Colonic mucosa (tissue), 4 donors: Measurements from ENCODE around the gene ASIC3. TPM values are rescaled to one million over a fixed set of nuclear protein-coding genes. Genes with fewer than 3 reads are reported as not detected.
A peak's percentile ranks its signal among the peaks of the same experiment; 100 is the strongest.

ENCODE experiments used
- DNase-seq: peaks from one replicate; pipeline ENCODE4 v3.0.0-alpha.2; 2020
- H3K27ac ChIP-seq: fragments of 200-600 bp; one replicate; pipeline ENCODE4 v1.8.0; 2021
- H3K27me3 ChIP-seq: fragments of 200-600 bp; one replicate; pipeline ENCODE4 v1.8.0; 2021
- H3K36me3 ChIP-seq: fragments of 200-600 bp; one replicate; pipeline ENCODE4 v1.8.0; 2021
- H3K4me1 ChIP-seq: fragments of 200-600 bp; one replicate; pipeline ENCODE4 v1.8.0; 2021; ENCODE audit warnings: mild to moderate bottlenecking
- H3K4me3 ChIP-seq: fragments of 200-600 bp; one replicate; pipeline ENCODE4 v1.8.0; 2021
- H3K9ac ChIP-seq, 2 donors: one replicate each; pipeline ENCODE4 v1.7.0; 2013; ENCODE audit warnings: control low read depth in 2 of 2, low read depth in 2 of 2, low read length in 2 of 2
- H3K9me3 ChIP-seq: fragments of 200-600 bp; one replicate; pipeline ENCODE4 v1.8.0; 2021
- intact Hi-C: fragments of 100-400 bp; cut with DNase I; formaldehyde crosslinking; loops from one replicate; pipeline ENCODE4 v1.14.1; 2022
- total RNA-seq, 2 donors: library from RNA; stranded (reverse); fragmentation: NEBNext Ultra II Directional in 1 of 2; extraction: Animal tissue kit (Norgen Biotek cat#: 25700) in 1 of 2; gene quantifications; one replicate each; pipeline ENCODE4 v1.2.1, GENCODE V29; 2021
- TF ChIP-seq, protein P1 (sequence below): fragments of 200-600 bp; IDR thresholded peaks from one replicate; pipeline ENCODE4 v1.8.0; 2022; ENCODE audit warnings: antibody characterized with exemption, mild to moderate bottlenecking
- donor health status: healthy.
- donor health status: DM: no; HTN: no; CAD: no.
- donor health status: DM: no; HTN: no; CAD: no.

ASIC3 gene
- total RNA-seq, 2 donors from 2014 or later = 1.0 to 2.2 TPM

DNA sequence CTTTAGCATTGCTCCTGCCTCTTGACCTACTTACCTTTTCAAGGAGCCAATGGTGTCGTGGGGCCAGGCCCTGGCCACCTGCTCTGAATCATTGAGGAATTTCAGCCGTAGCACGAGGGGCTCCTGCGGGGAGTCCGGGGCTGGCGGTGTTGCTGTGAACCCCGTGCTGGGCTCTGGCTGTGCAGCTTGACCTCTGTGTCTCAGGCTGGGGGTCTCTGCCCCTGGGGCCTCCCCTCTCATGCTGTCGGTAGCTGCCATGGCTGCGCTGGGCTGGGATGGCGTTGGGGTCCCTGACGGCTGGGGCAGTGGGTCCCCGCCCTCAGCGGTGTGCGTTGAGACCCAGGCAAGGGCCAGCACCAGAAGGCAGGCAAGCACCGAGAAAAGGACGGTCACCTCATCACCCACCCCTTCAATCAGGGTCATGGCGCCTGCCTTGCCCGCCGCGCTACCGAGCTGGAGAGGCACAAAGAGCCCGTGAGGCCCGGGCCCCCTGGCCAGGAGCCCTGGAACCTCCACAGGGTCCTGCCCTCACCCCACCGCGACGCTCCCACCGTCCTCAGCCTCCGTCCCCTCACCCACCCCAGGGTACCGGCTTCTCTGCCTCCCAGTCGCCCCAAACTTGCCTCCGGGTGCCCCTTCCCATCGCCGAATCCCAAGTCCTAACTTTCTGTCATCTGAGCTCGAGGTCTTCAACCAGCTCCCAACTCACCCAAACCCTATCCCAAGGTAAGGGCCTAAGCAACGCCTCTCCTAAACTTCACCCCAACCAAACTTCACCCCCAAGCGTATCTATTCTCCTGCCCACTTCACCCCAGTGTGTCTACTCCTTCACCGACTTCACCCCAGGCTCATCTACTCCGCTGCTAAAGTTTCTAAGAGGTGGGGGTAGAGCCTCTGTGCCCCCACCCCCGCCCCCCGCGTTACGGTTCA lies 34.1 kb downstream of the ASIC3 start:
- TF ChIP-seq, protein P1, sequence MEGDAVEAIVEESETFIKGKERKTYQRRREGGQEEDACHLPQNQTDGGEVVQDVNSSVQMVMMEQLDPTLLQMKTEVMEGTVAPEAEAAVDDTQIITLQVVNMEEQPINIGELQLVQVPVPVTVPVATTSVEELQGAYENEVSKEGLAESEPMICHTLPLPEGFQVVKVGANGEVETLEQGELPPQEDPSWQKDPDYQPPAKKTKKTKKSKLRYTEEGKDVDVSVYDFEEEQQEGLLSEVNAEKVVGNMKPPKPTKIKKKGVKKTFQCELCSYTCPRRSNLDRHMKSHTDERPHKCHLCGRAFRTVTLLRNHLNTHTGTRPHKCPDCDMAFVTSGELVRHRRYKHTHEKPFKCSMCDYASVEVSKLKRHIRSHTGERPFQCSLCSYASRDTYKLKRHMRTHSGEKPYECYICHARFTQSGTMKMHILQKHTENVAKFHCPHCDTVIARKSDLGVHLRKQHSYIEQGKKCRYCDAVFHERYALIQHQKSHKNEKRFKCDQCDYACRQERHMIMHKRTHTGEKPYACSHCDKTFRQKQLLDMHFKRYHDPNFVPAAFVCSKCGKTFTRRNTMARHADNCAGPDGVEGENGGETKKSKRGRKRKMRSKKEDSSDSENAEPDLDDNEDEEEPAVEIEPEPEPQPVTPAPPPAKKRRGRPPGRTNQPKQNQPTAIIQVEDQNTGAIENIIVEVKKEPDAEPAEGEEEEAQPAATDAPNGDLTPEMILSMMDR = no peak
- H3K9me3 ChIP-seq = no peaks in the 10 kb centered on the region
- H3K4me1 ChIP-seq = peaks cover 22% of the 10 kb centered on the region
- H3K27me3 ChIP-seq = no peaks in the 10 kb centered on the region
- peak overlapping the region; percentile 82 to 85 for H3K9ac ChIP-seq
- no peaks in the 10 kb centered on the region for H3K36me3 ChIP-seq
- peak overlapping the region; percentile 83 for H3K4me3 ChIP-seq
- DNase-seq = peak; percentile 37
- peak overlapping the region; percentile 94 for H3K27ac ChIP-seq
- intact Hi-C loops = no loop called here

DNA sequence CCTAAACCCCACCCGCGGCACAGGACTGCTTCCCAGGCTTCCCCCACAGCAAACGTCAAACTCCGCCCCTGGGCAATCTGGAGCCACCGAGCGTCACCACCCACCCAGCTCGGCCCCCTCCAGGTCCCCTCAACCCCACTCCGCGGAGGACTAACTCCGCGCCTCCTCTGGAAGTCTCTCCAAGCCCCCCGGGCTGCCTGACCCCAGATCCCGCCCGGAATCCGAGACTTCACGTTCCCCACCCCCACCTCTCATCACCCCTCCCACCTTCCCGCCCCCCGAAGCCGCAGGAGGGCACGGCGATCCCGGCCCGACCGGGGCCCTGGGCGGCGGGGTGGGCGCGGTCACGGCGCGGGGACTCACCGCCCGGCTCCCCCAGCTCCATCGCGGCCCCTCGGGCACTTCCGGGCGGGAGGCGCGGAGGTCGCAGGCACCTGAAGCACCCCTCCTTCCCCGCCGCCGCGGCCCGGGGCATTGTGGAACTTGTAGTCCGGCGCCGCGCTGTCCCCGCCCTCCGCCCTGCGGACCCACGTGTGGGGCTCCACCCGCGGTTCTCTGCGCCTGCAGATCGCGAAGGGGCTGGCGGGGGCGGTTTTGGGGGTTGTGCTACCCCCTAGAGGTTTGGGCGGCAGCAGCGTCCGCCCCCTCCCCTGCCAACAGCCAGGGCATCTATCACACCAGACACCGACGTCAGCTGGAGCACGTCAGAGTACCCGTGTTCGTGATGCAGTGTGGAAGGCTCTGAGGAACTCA lies 34.9 kb downstream of the ASIC3 start, which contains the start of gene TMUB1:
Gene TMUB1 (minus strand): TSS at position 423 of the 753 bp plus-strand sequence. CDS start 930 bp downstream, outside the sequence.
- Histone ChIP-seq H3K27me3 (no peaks in the 10 kb centered on the region), H3K9ac (peak within 1 kb of the TSS; percentile 82 to 85), H3K9me3 (no peaks in the 10 kb centered on the region), H3K36me3 (no peaks in the 10 kb centered on the region), H3K4me3 (peak within 1 kb of the TSS; percentile 83), H3K27ac (peak within 1 kb of the TSS; percentile 86), H3K4me1 (peaks cover 26% of the 10 kb centered on the region)
- intact Hi-C loops = no loop called here
- TF ChIP-seq, protein P1 = no peak
- DNase-seq = peak; percentile 86

DNA sequence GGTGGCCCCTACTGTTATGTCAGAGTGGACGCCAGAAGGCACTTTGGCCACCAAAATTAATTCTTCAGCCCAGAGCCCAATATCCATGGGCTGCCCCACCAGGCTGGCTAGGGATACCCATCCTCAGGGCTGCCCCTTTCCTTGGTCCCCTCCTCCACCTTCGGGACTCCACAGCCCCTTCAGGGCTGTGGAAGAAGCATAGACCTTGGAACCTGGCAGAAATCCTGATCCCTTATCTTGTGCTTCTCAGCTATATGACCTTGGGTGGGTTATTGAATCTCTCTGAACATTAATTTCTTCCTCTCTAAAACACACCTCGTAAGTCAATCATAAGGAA lies 35.5 kb downstream of the ASIC3 start:
- Histone ChIP-seq H3K4me1 (peaks cover 26% of the 10 kb centered on the region), H3K9ac (peak overlapping the region in 1 of 2 donors; percentile 85), H3K27ac (no peak overlapping the region), H3K9me3 (no peaks in the 10 kb centered on the region), H3K27me3 (no peaks in the 10 kb centered on the region), H3K4me3 (peak overlapping the region; percentile 83), H3K36me3 (no peaks in the 10 kb centered on the region)
- intact Hi-C loops = no loop called here
- DNase-seq = no peak
- TF ChIP-seq, protein P1 = no peak

- Histone ChIP-seq H3K36me3 (no peaks in the 10 kb centered on the region), H3K9ac (peak overlapping the region; percentile 78 to 81), H3K4me3 (no peak overlapping the region), H3K27ac (peak overlapping the region; percentile 71), H3K27me3 (no peaks in the 10 kb centered on the region), H3K9me3 (no peaks in the 10 kb centered on the region), H3K4me1 (peaks cover 20% of the 10 kb centered on the region)
- intact Hi-C loops = no loop called here
- TF ChIP-seq, protein P1 = no peak
- peak; percentile 25 for DNase-seq
These were observed 37.0 kb downstream of the ASIC3 start for GRCh38 chr7:151085329-151085690.
